ENCODE data around the gene OSBPL8. TPM values are rescaled to one million over a fixed set of nuclear protein-coding genes. Genes with fewer than 3 reads are reported as not detected.

The OSBPL8 gene
- total and polyA plus RNA-seq, 9 of the 15 experiments (the other 6 are each of a cell fraction or from before 2014, with no cell fraction given): 17.4 to 82.7 (median 42.8) TPM

DNA sequence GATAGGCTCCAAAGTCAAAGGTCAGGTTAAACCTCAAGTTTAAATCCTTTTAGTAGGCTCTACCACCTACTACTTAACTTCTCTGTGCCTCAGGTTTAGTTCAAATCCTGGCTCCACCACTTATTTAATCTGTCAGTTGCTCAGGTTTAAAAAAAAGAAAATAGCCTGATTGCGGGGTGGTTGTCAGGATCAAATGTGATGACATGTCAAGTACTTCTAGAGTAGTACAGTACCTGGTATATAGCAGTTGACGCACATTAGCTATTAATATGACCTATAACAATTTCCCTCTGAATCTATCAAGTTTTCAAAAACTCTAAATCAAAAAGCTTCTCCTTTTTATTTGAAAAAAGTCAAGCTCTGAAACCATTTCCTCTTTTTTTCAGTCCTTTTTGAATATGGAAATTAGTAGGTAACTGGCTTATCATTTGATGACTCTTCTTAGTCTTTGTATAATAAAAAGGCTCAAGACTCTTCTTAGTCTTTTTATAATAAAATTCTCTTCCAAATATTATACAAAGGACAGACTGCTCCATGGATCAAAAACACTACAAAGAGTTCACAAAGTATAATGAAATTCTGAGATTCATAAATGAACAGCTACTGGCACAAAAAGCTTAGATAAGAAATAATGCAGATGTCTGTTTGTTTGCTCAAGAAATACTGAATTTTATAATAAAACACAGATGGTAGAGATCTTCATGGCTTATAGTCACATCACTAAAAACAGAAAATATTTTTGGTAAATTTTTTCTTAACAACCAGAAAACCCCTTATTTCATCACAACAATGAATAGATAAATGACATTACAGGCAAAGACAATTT, 5.0 kb downstream of the OSBPL8 start:
- TF ChIP-seq DACH1 (IDR thresholded peaks at IDR 0.05; ENCODE audit: partially characterized antibody) (no peak), SPI1 (IDR thresholded peaks at IDR 0.05; ENCODE audit: borderline replicate concordance, low read depth, low read length) (peak; percentile 54; the same call in 1 of the 2 replicates), RAD51 (IDR thresholded peaks at IDR 0.05; ENCODE audit: borderline replicate concordance, low read depth) (no peak)
- TF ChIP-seq, protein P1, sequence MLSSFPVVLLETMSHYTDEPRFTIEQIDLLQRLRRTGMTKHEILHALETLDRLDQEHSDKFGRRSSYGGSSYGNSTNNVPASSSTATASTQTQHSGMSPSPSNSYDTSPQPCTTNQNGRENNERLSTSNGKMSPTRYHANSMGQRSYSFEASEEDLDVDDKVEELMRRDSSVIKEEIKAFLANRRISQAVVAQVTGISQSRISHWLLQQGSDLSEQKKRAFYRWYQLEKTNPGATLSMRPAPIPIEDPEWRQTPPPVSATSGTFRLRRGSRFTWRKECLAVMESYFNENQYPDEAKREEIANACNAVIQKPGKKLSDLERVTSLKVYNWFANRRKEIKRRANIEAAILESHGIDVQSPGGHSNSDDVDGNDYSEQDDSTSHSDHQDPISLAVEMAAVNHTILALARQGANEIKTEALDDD (IDR thresholded peaks at IDR 0.05): no peak
- in situ Hi-C loops (cut with MboI): no loop called here
- Histone ChIP-seq H3K4me2 (ENCODE audit: insufficient read depth, low read length) (no peak overlapping the region), H3K36me3 (ENCODE audit: control insufficient read depth, insufficient read depth, low read length) (no peaks in the 10 kb centered on the region; the same call in 2 of the 3 replicates), H3K4me1 (replicated peaks in 1 of 2; ENCODE audit: control insufficient read depth in 2 of 2, insufficient read depth in 2 of 2, low read length in 2 of 2) (peaks cover 16 to 30% of the 10 kb centered on the region in 2 experiments), H3K9me3 (replicated peaks; ENCODE audit: control insufficient read depth, insufficient read depth, low read depth, low read length) (no peaks in the 10 kb centered on the region), H3K4me3 (no peak overlapping the region), H3K79me2 (ENCODE audit: control insufficient read depth, insufficient read depth, low read length) (peaks cover 91% of the 10 kb centered on the region), H3K9me1 (ENCODE audit: control insufficient read depth, insufficient read depth, low read length) (no peaks in the 10 kb centered on the region), H4K20me1 (replicated peaks; ENCODE audit: control insufficient read depth, insufficient read depth, low read length) (peaks cover 21% of the 10 kb centered on the region; the same call in 1 of the 2 replicates), H2AFZ (ENCODE audit: low read depth, low read length) (no peak overlapping the region), H3K27me3 (ENCODE audit: control insufficient read depth in 2 of 2, insufficient read depth in 2 of 2, low read length in 2 of 2) (no peaks in the 10 kb centered on the region), H3K9ac (ENCODE audit: insufficient read depth in 1 of 2, low read depth in 2 of 2, low read length in 2 of 2) (no peak overlapping the region), H3K27ac (ENCODE audit: extremely low read depth, low read depth, low read length) (no peak overlapping the region)
- FAIRE-seq (no peak), ATAC-seq (no peak), DNase-seq (ENCODE audit: extremely low read depth in 1 of 4, low spot score in 3 of 4) (no peak)
- POLR2A ChIA-PET: interaction anchor here (1.2 kb wide), 1 partner anchor 15 kb away, joined by 3 read pairs; no protein-coding TSS in a partner anchor
- 94% methylated on average over 2 of the region's 2 CpGs for WGBS (ENCODE audit: insufficient coverage, low coverage, missing lambda C conversion rate)
- no TSS peak for BruUV-seq (replicated peaks)
- CTCF ChIA-PET (ENCODE audit: low intra/inter-chr PET ratio): no interaction called here
- intact Hi-C loops (cut with micrococcal nuclease): loop anchor here (5.0 to 10.0 kb wide), 3 partner anchors 82 to 470 kb away; partner anchors contain the start of gene NAP1L1
